HepG2 (cell line): ENCODE measurements around the gene TMEM86B. TPM values are rescaled to one million over a fixed set of nuclear protein-coding genes. Genes with fewer than 3 reads are reported as not detected.

Experiments
- FOXA1 ChIP-seq, 2 experiments: fragments of 450-650 bp in 1 of 2; sonication (generic) in 1 of 2; formaldehyde crosslinking in 1 of 2; IDR thresholded peaks; 2 replicates each; pipeline versions ENCODE4 v1.4.0 to v1.6.1; 2016 to 2020; ENCODE audit warnings: missing genetic modification reagents in 1 of 2
- GATAD2A ChIP-seq: IDR thresholded peaks from 2 replicates; pipeline ENCODE4 v1.6.1; 2016
- IRF9 ChIP-seq: sonication (generic); formaldehyde crosslinking; IDR thresholded peaks from 2 replicates; pipeline ENCODE4 v1.8.0; 2022; ENCODE audit warnings: missing genetic modification reagents, mild to moderate bottlenecking, borderline replicate concordance
- MTA1 ChIP-seq: sonication (generic); formaldehyde crosslinking; IDR thresholded peaks from 2 replicates; pipeline ENCODE4 v1.4.0; 2020; ENCODE audit warnings: missing genetic modification reagents, mild to moderate bottlenecking, borderline replicate concordance
- SOX6 ChIP-seq, 2 experiments: fragments of 450-650 bp in 1 of 2; sonication (generic) in 1 of 2; formaldehyde crosslinking in 1 of 2; IDR thresholded peaks; 2 replicates each; pipeline versions ENCODE4 v1.4.0 to v1.6.1; 2017 to 2020; ENCODE audit warnings: antibody characterized with exemption in 1 of 2, mild to moderate bottlenecking in 1 of 2, missing genetic modification reagents in 1 of 2
- TBL1XR1 ChIP-seq: fragments of 150-350 bp; IDR thresholded peaks from 2 replicates; pipeline ENCODE4 v1.6.1; 2014; ENCODE audit warnings: borderline replicate concordance, low read length; ENCODE audit not compliant: partially characterized antibody
- TBX3 ChIP-seq: fragments of 450-650 bp; IDR thresholded peaks from 2 replicates; pipeline ENCODE4 v1.6.1; 2017; ENCODE audit warnings: antibody characterized with exemption, mild to moderate bottlenecking, inconsistent platforms, borderline replicate concordance
- XBP1 ChIP-seq: sonication (generic); formaldehyde crosslinking; IDR thresholded peaks from 2 replicates; pipeline ENCODE4 v1.5.0; 2020; ENCODE audit warnings: missing genetic modification reagents
- ZBTB3 ChIP-seq: sonication (generic); formaldehyde crosslinking; IDR thresholded peaks from 2 replicates; pipeline ENCODE4 v1.4.0; 2020; ENCODE audit warnings: low read depth, mild to moderate bottlenecking, moderate library complexity, missing genetic modification reagents, borderline replicate concordance
- ZNF431 ChIP-seq: sonication (generic); formaldehyde crosslinking; IDR thresholded peaks from 2 replicates; pipeline ENCODE4 v1.9.0; 2022; ENCODE audit warnings: missing genetic modification reagents, low read depth, mild to moderate bottlenecking, borderline replicate concordance
- ZNF547 ChIP-seq: sonication (generic); formaldehyde crosslinking; IDR thresholded peaks from 2 replicates; pipeline ENCODE4 v1.5.1; 2020; ENCODE audit warnings: mild to moderate bottlenecking, missing genetic modification reagents
- polyA plus RNA-seq, 8 experiments: library from polyadenylated mRNA; depleted of rRNA in 3 of 8; stranded (reverse) in 7 of 8; unstranded in 1 of 8; fragments of >200 nt; fragmentation: Illumina TruSeq in 4 of 8; extraction: Trizol in 4 of 8; gene quantifications; 2 replicates each; pipeline versions ENCODE4 v1.2.1 to v1.2.3, GENCODE V29; 2011 to 2016; ENCODE audit warnings: low read depth in 4 of 8, missing spikeins in 1 of 8, mixed read lengths in 1 of 8; ENCODE audit not compliant: insufficient read depth in 1 of 8
- total RNA-seq, 5 experiments: library from RNA; depleted of rRNA; stranded (reverse); fragments of >200 nt; fragmentation: Illumina TruSeq; extraction: Trizol; gene quantifications; 2 replicates each; pipeline ENCODE4 v1.2.3, GENCODE V29; 2016; ENCODE audit warnings: low read depth in 1 of 5
- TF ChIP-seq, protein P1 (sequence below): sonication (generic); formaldehyde crosslinking; conservative IDR thresholded peaks from 2 replicates; pipeline ENCODE4 v1.4.0; 2020; ENCODE audit warnings: missing genetic modification reagents
- TF ChIP-seq, protein P2 (sequence below): sonication (generic); formaldehyde crosslinking; IDR thresholded peaks from 2 replicates; pipeline ENCODE4 v1.4.0; 2020; ENCODE audit warnings: mild to moderate bottlenecking, missing genetic modification reagents
- TF ChIP-seq, protein P3 (sequence below): sonication (generic); formaldehyde crosslinking; IDR thresholded peaks from 2 replicates; pipeline ENCODE4 v1.4.0; 2020; ENCODE audit warnings: missing genetic modification reagents

The TMEM86B gene
- total and polyA plus RNA-seq, 2 of the 13 experiments (the other 11 are each of a cell fraction or from before 2014, with no cell fraction given), result 7.7 to 9.6 TPM

DNA sequence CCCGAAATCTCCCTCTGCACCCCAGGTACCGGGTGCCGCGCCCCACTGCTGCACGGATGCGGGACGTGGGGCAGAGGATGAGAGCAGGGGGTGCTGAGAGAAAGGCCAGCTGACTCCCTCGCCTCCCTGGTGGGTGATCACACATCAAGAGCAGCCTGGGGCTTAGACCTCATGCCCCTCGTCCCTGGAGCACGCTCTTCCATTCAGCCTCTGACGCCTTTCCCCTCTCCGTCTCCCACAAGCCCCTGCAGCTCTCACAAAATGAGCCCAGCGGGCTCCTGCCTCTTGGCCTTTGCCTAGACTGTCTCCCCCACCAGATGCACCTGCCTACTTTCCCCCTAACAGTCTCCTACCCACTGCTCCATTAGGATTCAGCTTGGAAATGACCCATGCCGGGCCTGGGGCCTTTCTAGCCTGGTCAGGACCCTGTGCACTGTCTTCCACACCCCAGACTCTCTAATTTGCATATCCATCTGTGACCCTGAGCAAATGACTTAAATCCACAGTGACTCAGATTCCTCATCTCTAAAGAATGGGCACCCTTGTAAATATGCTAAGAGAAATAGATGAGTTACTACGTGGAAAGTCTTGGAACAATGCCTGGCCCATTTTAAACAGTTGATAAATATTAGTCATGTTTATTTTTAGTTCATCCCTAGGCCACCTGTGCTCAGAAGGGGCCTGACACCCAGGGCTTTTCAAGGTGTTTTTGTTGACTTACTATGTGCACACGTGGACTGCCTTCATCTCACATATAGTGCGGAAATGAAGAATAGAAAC lies 18.7 kb downstream of the TMEM86B start (continued):
- TF ChIP-seq, protein P1, sequence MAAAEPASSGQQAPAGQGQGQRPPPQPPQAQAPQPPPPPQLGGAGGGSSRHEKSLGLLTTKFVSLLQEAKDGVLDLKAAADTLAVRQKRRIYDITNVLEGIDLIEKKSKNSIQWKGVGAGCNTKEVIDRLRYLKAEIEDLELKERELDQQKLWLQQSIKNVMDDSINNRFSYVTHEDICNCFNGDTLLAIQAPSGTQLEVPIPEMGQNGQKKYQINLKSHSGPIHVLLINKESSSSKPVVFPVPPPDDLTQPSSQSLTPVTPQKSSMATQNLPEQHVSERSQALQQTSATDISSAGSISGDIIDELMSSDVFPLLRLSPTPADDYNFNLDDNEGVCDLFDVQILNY (CRISPR knock-in tag), result no peak
- TF ChIP-seq FOXA1 (IDR thresholded peaks at IDR 0.05), result no peak
- peak; percentile 58 for TF ChIP-seq FOXA1 (CRISPR knock-in tag; IDR thresholded peaks at IDR 0.05)
- TF ChIP-seq SOX6 (IDR thresholded peaks at IDR 0.05), result no peak
- TF ChIP-seq SOX6 (CRISPR knock-in tag; IDR thresholded peaks at IDR 0.05), result peak; percentile 92
- TF ChIP-seq TBX3, result peak; percentile 61; the same call in 1 of the 2 replicates
- TF ChIP-seq TBL1XR1, result no peak
- peak; percentile 16; the same call in 1 of the 2 replicates for TF ChIP-seq ZNF431 (CRISPR knock-in tag)
- TF ChIP-seq IRF9, result peak; percentile 78
- no peak; the same call in 1 of the 2 replicates for TF ChIP-seq ZNF547 (CRISPR knock-in tag)
- peak; percentile 60 for TF ChIP-seq GATAD2A
- 0 out of 2 replicates have a peak, but pooled peaks have one; percentile 29 for TF ChIP-seq ZBTB3
- TF ChIP-seq MTA1, result no peak
- no peak for TF ChIP-seq XBP1 (CRISPR knock-in tag)
- TF ChIP-seq, protein P2, sequence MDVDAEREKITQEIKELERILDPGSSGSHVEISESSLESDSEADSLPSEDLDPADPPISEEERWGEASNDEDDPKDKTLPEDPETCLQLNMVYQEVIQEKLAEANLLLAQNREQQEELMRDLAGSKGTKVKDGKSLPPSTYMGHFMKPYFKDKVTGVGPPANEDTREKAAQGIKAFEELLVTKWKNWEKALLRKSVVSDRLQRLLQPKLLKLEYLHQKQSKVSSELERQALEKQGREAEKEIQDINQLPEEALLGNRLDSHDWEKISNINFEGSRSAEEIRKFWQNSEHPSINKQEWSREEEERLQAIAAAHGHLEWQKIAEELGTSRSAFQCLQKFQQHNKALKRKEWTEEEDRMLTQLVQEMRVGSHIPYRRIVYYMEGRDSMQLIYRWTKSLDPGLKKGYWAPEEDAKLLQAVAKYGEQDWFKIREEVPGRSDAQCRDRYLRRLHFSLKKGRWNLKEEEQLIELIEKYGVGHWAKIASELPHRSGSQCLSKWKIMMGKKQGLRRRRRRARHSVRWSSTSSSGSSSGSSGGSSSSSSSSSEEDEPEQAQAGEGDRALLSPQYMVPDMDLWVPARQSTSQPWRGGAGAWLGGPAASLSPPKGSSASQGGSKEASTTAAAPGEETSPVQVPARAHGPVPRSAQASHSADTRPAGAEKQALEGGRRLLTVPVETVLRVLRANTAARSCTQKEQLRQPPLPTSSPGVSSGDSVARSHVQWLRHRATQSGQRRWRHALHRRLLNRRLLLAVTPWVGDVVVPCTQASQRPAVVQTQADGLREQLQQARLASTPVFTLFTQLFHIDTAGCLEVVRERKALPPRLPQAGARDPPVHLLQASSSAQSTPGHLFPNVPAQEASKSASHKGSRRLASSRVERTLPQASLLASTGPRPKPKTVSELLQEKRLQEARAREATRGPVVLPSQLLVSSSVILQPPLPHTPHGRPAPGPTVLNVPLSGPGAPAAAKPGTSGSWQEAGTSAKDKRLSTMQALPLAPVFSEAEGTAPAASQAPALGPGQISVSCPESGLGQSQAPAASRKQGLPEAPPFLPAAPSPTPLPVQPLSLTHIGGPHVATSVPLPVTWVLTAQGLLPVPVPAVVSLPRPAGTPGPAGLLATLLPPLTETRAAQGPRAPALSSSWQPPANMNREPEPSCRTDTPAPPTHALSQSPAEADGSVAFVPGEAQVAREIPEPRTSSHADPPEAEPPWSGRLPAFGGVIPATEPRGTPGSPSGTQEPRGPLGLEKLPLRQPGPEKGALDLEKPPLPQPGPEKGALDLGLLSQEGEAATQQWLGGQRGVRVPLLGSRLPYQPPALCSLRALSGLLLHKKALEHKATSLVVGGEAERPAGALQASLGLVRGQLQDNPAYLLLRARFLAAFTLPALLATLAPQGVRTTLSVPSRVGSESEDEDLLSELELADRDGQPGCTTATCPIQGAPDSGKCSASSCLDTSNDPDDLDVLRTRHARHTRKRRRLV, result peak; percentile 72
- TF ChIP-seq, protein P3, sequence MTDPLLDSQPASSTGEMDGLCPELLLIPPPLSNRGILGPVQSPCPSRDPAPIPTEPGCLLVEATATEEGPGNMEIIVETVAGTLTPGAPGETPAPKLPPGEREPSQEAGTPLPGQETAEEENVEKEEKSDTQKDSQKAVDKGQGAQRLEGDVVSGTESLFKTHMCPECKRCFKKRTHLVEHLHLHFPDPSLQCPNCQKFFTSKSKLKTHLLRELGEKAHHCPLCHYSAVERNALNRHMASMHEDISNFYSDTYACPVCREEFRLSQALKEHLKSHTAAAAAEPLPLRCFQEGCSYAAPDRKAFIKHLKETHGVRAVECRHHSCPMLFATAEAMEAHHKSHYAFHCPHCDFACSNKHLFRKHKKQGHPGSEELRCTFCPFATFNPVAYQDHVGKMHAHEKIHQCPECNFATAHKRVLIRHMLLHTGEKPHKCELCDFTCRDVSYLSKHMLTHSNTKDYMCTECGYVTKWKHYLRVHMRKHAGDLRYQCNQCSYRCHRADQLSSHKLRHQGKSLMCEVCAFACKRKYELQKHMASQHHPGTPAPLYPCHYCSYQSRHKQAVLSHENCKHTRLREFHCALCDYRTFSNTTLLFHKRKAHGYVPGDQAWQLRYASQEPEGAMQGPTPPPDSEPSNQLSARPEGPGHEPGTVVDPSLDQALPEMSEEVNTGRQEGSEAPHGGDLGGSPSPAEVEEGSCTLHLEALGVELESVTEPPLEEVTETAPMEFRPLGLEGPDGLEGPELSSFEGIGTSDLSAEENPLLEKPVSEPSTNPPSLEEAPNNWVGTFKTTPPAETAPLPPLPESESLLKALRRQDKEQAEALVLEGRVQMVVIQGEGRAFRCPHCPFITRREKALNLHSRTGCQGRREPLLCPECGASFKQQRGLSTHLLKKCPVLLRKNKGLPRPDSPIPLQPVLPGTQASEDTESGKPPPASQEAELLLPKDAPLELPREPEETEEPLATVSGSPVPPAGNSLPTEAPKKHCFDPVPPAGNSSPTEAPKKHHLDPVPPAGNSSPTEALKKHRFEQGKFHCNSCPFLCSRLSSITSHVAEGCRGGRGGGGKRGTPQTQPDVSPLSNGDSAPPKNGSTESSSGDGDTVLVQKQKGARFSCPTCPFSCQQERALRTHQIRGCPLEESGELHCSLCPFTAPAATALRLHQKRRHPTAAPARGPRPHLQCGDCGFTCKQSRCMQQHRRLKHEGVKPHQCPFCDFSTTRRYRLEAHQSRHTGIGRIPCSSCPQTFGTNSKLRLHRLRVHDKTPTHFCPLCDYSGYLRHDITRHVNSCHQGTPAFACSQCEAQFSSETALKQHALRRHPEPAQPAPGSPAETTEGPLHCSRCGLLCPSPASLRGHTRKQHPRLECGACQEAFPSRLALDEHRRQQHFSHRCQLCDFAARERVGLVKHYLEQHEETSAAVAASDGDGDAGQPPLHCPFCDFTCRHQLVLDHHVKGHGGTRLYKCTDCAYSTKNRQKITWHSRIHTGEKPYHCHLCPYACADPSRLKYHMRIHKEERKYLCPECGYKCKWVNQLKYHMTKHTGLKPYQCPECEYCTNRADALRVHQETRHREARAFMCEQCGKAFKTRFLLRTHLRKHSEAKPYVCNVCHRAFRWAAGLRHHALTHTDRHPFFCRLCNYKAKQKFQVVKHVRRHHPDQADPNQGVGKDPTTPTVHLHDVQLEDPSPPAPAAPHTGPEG (CRISPR knock-in tag), result peak; percentile 37; the same call in 1 of the 2 replicates
